ENCODE measurements around the gene DOCK9.

DOCK9 gene

GRCh38 chr13:98797456-98797855, 180.4 kb downstream of the DOCK9 start:
- H3K79me1 ChIP-seq (ENCODE audit: low read length) = no peaks in the 10 kb centered on the region
- no peak overlapping the region for H2BK12ac ChIP-seq (ENCODE audit: low read length)
- no peak overlapping the region for H3K4ac ChIP-seq (ENCODE audit: low read depth, low read length)
- no peak overlapping the region for H2AK5ac ChIP-seq (ENCODE audit: low read length)
- H2BK5ac ChIP-seq (ENCODE audit: low read depth, low read length, poor library complexity) = no peak overlapping the region
- no CpG with 5 or more reads among the region's 6 CpGs for WGBS (ENCODE audit: extremely low coverage, insufficient coverage, insufficient read length)
- no peak overlapping the region for H4K8ac ChIP-seq (ENCODE audit: low read depth, low read length)
- H3K4me3 ChIP-seq (ENCODE audit: low read depth, low read length) = no peak overlapping the region
- H4K12ac ChIP-seq (ENCODE audit: low read depth, low read length) = no peak overlapping the region
- no peaks in the 10 kb centered on the region for H3K27me3 ChIP-seq (ENCODE audit: insufficient read depth, low read length)
- H3K36me3 ChIP-seq (ENCODE audit: control insufficient read depth in 1 of 2, insufficient read depth in 2 of 2, low read length in 2 of 2) = peaks cover 21 to 44% of the 10 kb centered on the region in 2 experiments
- no peak overlapping the region for H3K23ac ChIP-seq (ENCODE audit: low read length)
- no peak overlapping the region for H2BK120ac ChIP-seq (ENCODE audit: insufficient read depth, low read length, poor library complexity)
- no peak overlapping the region for H3K4me2 ChIP-seq (ENCODE audit: low read length)
- no peak overlapping the region for H3K14ac ChIP-seq (ENCODE audit: low read length)
- H3K4me1 ChIP-seq (ENCODE audit: control insufficient read depth in 1 of 2, insufficient read depth in 2 of 2, low read length in 2 of 2) = peaks cover 0 to 2% of the 10 kb centered on the region in 2 experiments
- H2AFZ ChIP-seq (ENCODE audit: insufficient read depth, low read length, poor library complexity) = no peak overlapping the region
- no peak overlapping the region for H4K91ac ChIP-seq (ENCODE audit: low read depth, low read length)
- H3K9me3 ChIP-seq (ENCODE audit: insufficient read depth, low read depth, low read length) = no peaks in the 10 kb centered on the region
- H3K27ac ChIP-seq (ENCODE audit: low read depth, low read length) = no peak overlapping the region
- no peak overlapping the region for H3K9ac ChIP-seq (ENCODE audit: low read length)
- H3K18ac ChIP-seq (ENCODE audit: low read length) = no peak overlapping the region
- H3K79me2 ChIP-seq (ENCODE audit: control insufficient read depth, insufficient read depth, low read length, poor library complexity) = no peaks in the 10 kb centered on the region
- no peak for DNase-seq

- H3K4ac ChIP-seq (ENCODE audit: low read depth, low read length) = no peak overlapping the region
- no peak overlapping the region for H3K9ac ChIP-seq (ENCODE audit: low read length)
- no peak overlapping the region for H3K14ac ChIP-seq (ENCODE audit: low read length)
- H2AFZ ChIP-seq (ENCODE audit: insufficient read depth, low read length, poor library complexity) = no peak overlapping the region
- H2BK12ac ChIP-seq (ENCODE audit: low read length) = no peak overlapping the region
- H3K27ac ChIP-seq (ENCODE audit: low read depth, low read length) = no peak overlapping the region
- peak in 1 of 2 donors; percentile 49 for DNase-seq
- H3K4me3 ChIP-seq (ENCODE audit: low read depth, low read length) = no peak overlapping the region
- H3K79me1 ChIP-seq (ENCODE audit: low read length) = no peaks in the 10 kb centered on the region
- H4K8ac ChIP-seq (ENCODE audit: low read depth, low read length) = no peak overlapping the region
- H3K18ac ChIP-seq (ENCODE audit: low read length) = no peak overlapping the region
- no peaks in the 10 kb centered on the region for H3K9me3 ChIP-seq (ENCODE audit: insufficient read depth, low read depth, low read length)
- no peak overlapping the region for H2AK5ac ChIP-seq (ENCODE audit: low read length)
- no peak overlapping the region for H3K23ac ChIP-seq (ENCODE audit: low read length)
- H3K36me3 ChIP-seq (ENCODE audit: control insufficient read depth in 1 of 2, insufficient read depth in 2 of 2, low read length in 2 of 2) = peaks cover 21 to 43% of the 10 kb centered on the region in 2 experiments
- no peak overlapping the region for H2BK120ac ChIP-seq (ENCODE audit: insufficient read depth, low read length, poor library complexity)
- H3K4me2 ChIP-seq (ENCODE audit: low read length) = no peak overlapping the region
- no CpG with 5 or more reads among the region's 10 CpGs for WGBS (ENCODE audit: extremely low coverage, insufficient coverage, insufficient read length)
- no peaks in the 10 kb centered on the region for H3K27me3 ChIP-seq (ENCODE audit: insufficient read depth, low read length)
- H4K12ac ChIP-seq (ENCODE audit: low read depth, low read length) = no peak overlapping the region
- peaks cover 0 to 2% of the 10 kb centered on the region in 2 experiments for H3K4me1 ChIP-seq (ENCODE audit: control insufficient read depth in 1 of 2, insufficient read depth in 2 of 2, low read length in 2 of 2)
- H2BK5ac ChIP-seq (ENCODE audit: low read depth, low read length, poor library complexity) = no peak overlapping the region
- no peak overlapping the region for H4K91ac ChIP-seq (ENCODE audit: low read depth, low read length)
- no peaks in the 10 kb centered on the region for H3K79me2 ChIP-seq (ENCODE audit: control insufficient read depth, insufficient read depth, low read length, poor library complexity)
Measured at GRCh38 chr13:98796798-98797197, 181.1 kb downstream of the DOCK9 start.

- Histone ChIP-seq H3K79me2 (ENCODE audit: control insufficient read depth, insufficient read depth, low read length, poor library complexity) (no peaks in the 10 kb centered on the region), H2BK5ac (ENCODE audit: low read depth, low read length, poor library complexity) (no peak overlapping the region), H2AK5ac (ENCODE audit: low read length) (no peak overlapping the region), H3K18ac (ENCODE audit: low read length) (no peak overlapping the region), H4K8ac (ENCODE audit: low read depth, low read length) (no peak overlapping the region), H4K12ac (ENCODE audit: low read depth, low read length) (no peak overlapping the region), H3K79me1 (ENCODE audit: low read length) (no peaks in the 10 kb centered on the region), H3K4me1 (ENCODE audit: control insufficient read depth in 1 of 2, insufficient read depth in 2 of 2, low read length in 2 of 2) (peaks cover 0 to 2% of the 10 kb centered on the region in 2 experiments), H2AFZ (ENCODE audit: insufficient read depth, low read length, poor library complexity) (no peak overlapping the region), H3K4ac (ENCODE audit: low read depth, low read length) (no peak overlapping the region), H3K27me3 (ENCODE audit: insufficient read depth, low read length) (no peaks in the 10 kb centered on the region), H3K23ac (ENCODE audit: low read length) (no peak overlapping the region), H2BK120ac (ENCODE audit: insufficient read depth, low read length, poor library complexity) (no peak overlapping the region), H3K4me3 (ENCODE audit: low read depth, low read length) (no peak overlapping the region), H3K9ac (ENCODE audit: low read length) (no peak overlapping the region), H2BK12ac (ENCODE audit: low read length) (no peak overlapping the region), H3K9me3 (ENCODE audit: insufficient read depth, low read depth, low read length) (no peaks in the 10 kb centered on the region), H3K14ac (ENCODE audit: low read length) (no peak overlapping the region), H3K27ac (ENCODE audit: low read depth, low read length) (no peak overlapping the region), H4K91ac (ENCODE audit: low read depth, low read length) (no peak overlapping the region), H3K36me3 (ENCODE audit: control insufficient read depth in 1 of 2, insufficient read depth in 2 of 2, low read length in 2 of 2) (peaks cover 23 to 44% of the 10 kb centered on the region in 2 experiments), H3K4me2 (ENCODE audit: low read length) (no peak overlapping the region)
- DNase-seq = no peak
- WGBS (ENCODE audit: extremely low coverage, insufficient coverage, insufficient read length) = no CpG with 5 or more reads among the region's 5 CpGs
Measured at GRCh38 chr13:98796191-98796590, 181.7 kb downstream of the DOCK9 start.

DNA sequence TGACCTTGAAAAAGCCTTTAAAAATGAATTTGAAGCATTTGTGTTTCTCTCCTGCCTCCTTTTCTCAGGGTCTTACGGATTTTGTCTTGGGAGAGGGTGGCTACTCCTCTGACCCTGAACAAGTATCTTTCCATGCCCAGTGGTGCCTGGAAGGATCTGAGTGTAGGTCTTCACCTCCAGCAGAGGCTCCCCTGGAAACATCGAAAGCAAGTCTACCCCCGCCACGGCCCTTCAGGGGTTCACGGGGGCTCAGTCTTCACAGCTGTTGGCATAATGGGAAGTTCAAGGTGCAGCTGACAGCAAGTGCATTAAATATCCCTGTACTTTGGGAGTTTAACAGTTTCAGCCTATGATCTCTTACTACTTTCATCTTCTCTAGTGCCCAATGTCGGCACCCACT, 182.6 kb downstream of the DOCK9 start:
- WGBS (ENCODE audit: extremely low coverage, insufficient coverage, insufficient read length) = no CpG with 5 or more reads among the region's 6 CpGs
- Histone ChIP-seq H3K79me2 (ENCODE audit: control insufficient read depth, insufficient read depth, low read length, poor library complexity) (no peaks in the 10 kb centered on the region), H3K18ac (ENCODE audit: low read length) (no peak overlapping the region), H2BK5ac (ENCODE audit: low read depth, low read length, poor library complexity) (no peak overlapping the region), H2AFZ (ENCODE audit: insufficient read depth, low read length, poor library complexity) (no peak overlapping the region), H3K36me3 (ENCODE audit: control insufficient read depth in 1 of 2, insufficient read depth in 2 of 2, low read length in 2 of 2) (peaks cover 22 to 42% of the 10 kb centered on the region in 2 experiments), H3K14ac (ENCODE audit: low read length) (no peak overlapping the region), H4K8ac (ENCODE audit: low read depth, low read length) (no peak overlapping the region), H3K4me2 (ENCODE audit: low read length) (no peak overlapping the region), H4K91ac (ENCODE audit: low read depth, low read length) (no peak overlapping the region), H3K4me1 (ENCODE audit: control insufficient read depth in 1 of 2, insufficient read depth in 2 of 2, low read length in 2 of 2) (peaks cover 0 to 2% of the 10 kb centered on the region in 2 experiments), H3K27me3 (ENCODE audit: insufficient read depth, low read length) (no peaks in the 10 kb centered on the region), H3K79me1 (ENCODE audit: low read length) (no peaks in the 10 kb centered on the region), H3K9me3 (ENCODE audit: insufficient read depth, low read depth, low read length) (no peaks in the 10 kb centered on the region), H2BK120ac (ENCODE audit: insufficient read depth, low read length, poor library complexity) (no peak overlapping the region), H3K4me3 (ENCODE audit: low read depth, low read length) (no peak overlapping the region), H4K12ac (ENCODE audit: low read depth, low read length) (no peak overlapping the region), H3K9ac (ENCODE audit: low read length) (no peak overlapping the region), H3K4ac (ENCODE audit: low read depth, low read length) (no peak overlapping the region), H2AK5ac (ENCODE audit: low read length) (no peak overlapping the region), H2BK12ac (ENCODE audit: low read length) (no peak overlapping the region), H3K27ac (ENCODE audit: low read depth, low read length) (no peak overlapping the region), H3K23ac (ENCODE audit: low read length) (no peak overlapping the region)
- DNase-seq = no peak

Data from trophoblast cell (in vitro differentiated cells and primary cell).